SU-DHL-6 (cell line): ENCODE measurements around the gene IQCF5.

Experiments used
- EZH2phosphoT487 ChIP-seq: fragments of 200-600 bp; sonication (generic), shearing (Covaris generic); conservative IDR thresholded peaks from 2 replicates; pipeline ENCODE4 v1.6.1; 2018; ENCODE audit warnings: mild to moderate bottlenecking, antibody characterized with exemption, low read length, moderate library complexity, mixed read lengths
- TF ChIP-seq, protein P1 (sequence below): fragments of 200-600 bp; sonication (generic); IDR thresholded peaks from one replicate; pipeline ENCODE4 v1.5.1; 2017; ENCODE audit warnings: antibody characterized with exemption, mild to moderate bottlenecking, low read length, moderate library complexity; ENCODE audit not compliant: insufficient read depth, poor library complexity, severe bottlenecking

DNA sequence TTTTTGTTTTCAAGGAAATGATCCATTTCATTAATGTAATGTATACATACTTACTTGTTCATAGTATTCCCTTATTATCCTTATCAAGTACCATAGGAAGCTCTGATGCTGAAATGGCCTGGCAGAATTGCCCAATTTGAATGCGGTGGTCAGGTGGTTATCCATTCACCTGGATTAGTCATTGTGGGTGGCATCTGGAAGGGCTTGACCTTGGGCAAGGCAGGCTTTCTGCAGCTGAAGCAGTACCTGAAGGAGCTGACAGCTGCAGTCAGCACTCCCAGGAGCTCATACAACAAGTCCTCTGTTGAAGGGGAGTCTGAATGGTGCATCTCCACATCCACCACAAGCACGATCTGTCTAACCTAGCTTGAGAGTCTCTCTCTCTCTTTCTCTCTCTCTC lies 12.2 kb upstream of the IQCF5 start:
- TF ChIP-seq, protein P1, sequence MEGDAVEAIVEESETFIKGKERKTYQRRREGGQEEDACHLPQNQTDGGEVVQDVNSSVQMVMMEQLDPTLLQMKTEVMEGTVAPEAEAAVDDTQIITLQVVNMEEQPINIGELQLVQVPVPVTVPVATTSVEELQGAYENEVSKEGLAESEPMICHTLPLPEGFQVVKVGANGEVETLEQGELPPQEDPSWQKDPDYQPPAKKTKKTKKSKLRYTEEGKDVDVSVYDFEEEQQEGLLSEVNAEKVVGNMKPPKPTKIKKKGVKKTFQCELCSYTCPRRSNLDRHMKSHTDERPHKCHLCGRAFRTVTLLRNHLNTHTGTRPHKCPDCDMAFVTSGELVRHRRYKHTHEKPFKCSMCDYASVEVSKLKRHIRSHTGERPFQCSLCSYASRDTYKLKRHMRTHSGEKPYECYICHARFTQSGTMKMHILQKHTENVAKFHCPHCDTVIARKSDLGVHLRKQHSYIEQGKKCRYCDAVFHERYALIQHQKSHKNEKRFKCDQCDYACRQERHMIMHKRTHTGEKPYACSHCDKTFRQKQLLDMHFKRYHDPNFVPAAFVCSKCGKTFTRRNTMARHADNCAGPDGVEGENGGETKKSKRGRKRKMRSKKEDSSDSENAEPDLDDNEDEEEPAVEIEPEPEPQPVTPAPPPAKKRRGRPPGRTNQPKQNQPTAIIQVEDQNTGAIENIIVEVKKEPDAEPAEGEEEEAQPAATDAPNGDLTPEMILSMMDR = no peak
- no peak for TF ChIP-seq EZH2phosphoT487
